ENCODE results near the gene KMT2A. TPM values are rescaled to one million over a fixed set of nuclear protein-coding genes. Genes with fewer than 3 reads are reported as not detected.
A peak's percentile ranks its signal among the peaks of the same experiment; 100 is the strongest.

Gene KMT2A
- total and polyA plus RNA-seq, 2 experiments from 2014 or later, result 34.3 to 72.2 TPM

DNA sequence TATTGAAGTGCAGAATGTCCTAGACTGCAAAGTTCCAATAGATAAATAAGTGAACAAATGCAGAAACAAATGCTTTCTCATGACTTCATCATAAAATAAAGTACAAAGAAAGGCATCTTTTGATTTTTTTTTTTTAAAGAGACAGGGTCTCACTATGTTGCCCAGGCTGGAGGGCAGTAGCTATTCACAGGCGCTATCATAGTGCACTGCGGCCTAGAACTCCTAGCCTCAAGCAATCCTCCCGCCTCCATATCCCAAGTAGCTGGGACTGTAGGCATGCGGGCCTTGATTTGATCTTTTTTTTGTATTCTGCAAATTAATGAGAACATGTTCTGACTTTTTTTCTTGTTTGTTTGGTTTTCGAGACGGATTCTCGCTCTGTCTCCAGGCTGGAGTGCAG, 138.3 kb downstream of the KMT2A start:
- Histone ChIP-seq H3K4me3 (no peak overlapping the region), H4K20me1 (replicated peaks; ENCODE audit: insufficient read depth) (peaks cover 47% of the 10 kb centered on the region), H3F3A (replicated peaks; ENCODE audit: low read depth) (peaks cover 2% of the 10 kb centered on the region; the same call in 1 of the 2 replicates)

More for the DNA sequence above, 138.3 kb downstream of the KMT2A start:
- Histone ChIP-seq H3K9me2 (ENCODE audit: insufficient read depth) (no peaks in the 10 kb centered on the region), H2AFZ (no peak overlapping the region), H3K79me2 (replicated peaks; ENCODE audit: insufficient read depth) (peaks cover 73% of the 10 kb centered on the region), H3K4me2 (no peak overlapping the region), H3K36me3 (ENCODE audit: insufficient read depth) (no peaks in the 10 kb centered on the region), H3K27me3 (ENCODE audit: insufficient read depth) (no peaks in the 10 kb centered on the region), H3K4me1 (ENCODE audit: insufficient read depth) (peaks cover 6% of the 10 kb centered on the region), H3K27ac (ENCODE audit: low read depth) (no peak overlapping the region)
- H3K36me3 Mint-ChIP-seq (ENCODE audit: low read depth), result no peaks in the 10 kb centered on the region
- no peak overlapping the region for H3K27ac Mint-ChIP-seq
- H3K27me3 Mint-ChIP-seq (ENCODE audit: insufficient read depth, low read depth, poor library complexity), result peaks cover 4% of the 10 kb centered on the region
- peak overlapping the region; percentile 6; the same call in 1 of the 3 replicates for H3K4me3 Mint-ChIP-seq
- no peak for DNase-seq (ENCODE audit: low spot score)
- no peak for ATAC-seq
- H3K4me1 Mint-ChIP-seq, result peaks cover 7% of the 10 kb centered on the region; the same call in 2 of the 3 replicates
- TF ChIP-seq NANOG (IDR thresholded peaks at IDR 0.05; ENCODE audit: borderline replicate concordance) (no peak), POLR2AphosphoS5 (IDR thresholded peaks at IDR 0.05; ENCODE audit: low read depth) (no peak), STAT1 (IDR thresholded peaks at IDR 0.05; ENCODE audit: unreplicated experiment) (no peak), EZH2phosphoT487 (IDR thresholded peaks at IDR 0.05; ENCODE audit: unreplicated experiment) (no peak), EZH2 (IDR thresholded peaks at IDR 0.05; ENCODE audit: low read depth, unreplicated experiment) (no peak), ZNF114 (CRISPR knock-in tag; IDR thresholded peaks at IDR 0.05) (no peak), CREB1 (CRISPR knock-in tag; IDR thresholded peaks at IDR 0.05; ENCODE audit: low read depth) (no peak), JUNB (IDR thresholded peaks at IDR 0.05; ENCODE audit: unreplicated experiment) (no peak), ZNF331 (CRISPR knock-in tag; IDR thresholded peaks at IDR 0.05; ENCODE audit: low read depth) (no peak)
- TF ChIP-seq, protein P1, sequence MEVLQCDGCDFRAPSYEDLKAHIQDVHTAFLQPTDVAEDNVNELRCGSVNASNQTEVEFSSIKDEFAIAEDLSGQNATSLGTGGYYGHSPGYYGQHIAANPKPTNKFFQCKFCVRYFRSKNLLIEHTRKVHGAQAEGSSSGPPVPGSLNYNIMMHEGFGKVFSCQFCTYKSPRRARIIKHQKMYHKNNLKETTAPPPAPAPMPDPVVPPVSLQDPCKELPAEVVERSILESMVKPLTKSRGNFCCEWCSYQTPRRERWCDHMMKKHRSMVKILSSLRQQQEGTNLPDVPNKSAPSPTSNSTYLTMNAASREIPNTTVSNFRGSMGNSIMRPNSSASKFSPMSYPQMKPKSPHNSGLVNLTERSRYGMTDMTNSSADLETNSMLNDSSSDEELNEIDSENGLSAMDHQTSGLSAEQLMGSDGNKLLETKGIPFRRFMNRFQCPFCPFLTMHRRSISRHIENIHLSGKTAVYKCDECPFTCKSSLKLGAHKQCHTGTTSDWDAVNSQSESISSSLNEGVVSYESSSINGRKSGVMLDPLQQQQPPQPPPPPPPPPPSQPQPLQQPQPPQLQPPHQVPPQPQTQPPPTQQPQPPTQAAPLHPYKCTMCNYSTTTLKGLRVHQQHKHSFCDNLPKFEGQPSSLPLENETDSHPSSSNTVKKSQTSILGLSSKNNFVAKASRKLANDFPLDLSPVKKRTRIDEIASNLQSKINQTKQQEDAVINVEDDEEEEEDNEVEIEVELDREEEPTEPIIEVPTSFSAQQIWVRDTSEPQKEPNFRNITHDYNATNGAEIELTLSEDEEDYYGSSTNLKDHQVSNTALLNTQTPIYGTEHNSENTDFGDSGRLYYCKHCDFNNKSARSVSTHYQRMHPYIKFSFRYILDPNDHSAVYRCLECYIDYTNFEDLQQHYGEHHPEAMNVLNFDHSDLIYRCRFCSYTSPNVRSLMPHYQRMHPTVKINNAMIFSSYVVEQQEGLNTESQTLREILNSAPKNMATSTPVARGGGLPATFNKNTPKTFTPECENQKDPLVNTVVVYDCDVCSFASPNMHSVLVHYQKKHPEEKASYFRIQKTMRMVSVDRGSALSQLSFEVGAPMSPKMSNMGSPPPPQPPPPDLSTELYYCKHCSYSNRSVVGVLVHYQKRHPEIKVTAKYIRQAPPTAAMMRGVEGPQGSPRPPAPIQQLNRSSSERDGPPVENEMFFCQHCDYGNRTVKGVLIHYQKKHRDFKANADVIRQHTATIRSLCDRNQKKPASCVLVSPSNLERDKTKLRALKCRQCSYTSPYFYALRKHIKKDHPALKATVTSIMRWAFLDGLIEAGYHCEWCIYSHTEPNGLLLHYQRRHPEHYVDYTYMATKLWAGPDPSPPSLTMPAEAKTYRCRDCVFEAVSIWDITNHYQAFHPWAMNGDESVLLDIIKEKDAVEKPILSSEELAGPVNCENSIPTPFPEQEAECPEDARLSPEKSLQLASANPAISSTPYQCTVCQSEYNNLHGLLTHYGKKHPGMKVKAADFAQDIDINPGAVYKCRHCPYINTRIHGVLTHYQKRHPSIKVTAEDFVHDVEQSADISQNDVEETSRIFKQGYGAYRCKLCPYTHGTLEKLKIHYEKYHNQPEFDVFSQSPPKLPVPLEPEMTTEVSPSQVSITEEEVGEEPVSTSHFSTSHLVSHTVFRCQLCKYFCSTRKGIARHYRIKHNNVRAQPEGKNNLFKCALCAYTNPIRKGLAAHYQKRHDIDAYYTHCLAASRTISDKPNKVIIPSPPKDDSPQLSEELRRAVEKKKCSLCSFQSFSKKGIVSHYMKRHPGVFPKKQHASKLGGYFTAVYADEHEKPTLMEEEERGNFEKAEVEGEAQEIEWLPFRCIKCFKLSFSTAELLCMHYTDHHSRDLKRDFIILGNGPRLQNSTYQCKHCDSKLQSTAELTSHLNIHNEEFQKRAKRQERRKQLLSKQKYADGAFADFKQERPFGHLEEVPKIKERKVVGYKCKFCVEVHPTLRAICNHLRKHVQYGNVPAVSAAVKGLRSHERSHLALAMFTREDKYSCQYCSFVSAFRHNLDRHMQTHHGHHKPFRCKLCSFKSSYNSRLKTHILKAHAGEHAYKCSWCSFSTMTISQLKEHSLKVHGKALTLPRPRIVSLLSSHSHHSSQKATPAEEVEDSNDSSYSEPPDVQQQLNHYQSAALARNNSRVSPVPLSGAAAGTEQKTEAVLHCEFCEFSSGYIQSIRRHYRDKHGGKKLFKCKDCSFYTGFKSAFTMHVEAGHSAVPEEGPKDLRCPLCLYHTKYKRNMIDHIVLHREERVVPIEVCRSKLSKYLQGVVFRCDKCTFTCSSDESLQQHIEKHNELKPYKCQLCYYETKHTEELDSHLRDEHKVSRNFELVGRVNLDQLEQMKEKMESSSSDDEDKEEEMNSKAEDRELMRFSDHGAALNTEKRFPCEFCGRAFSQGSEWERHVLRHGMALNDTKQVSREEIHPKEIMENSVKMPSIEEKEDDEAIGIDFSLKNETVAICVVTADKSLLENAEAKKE (CRISPR knock-in tag; IDR thresholded peaks at IDR 0.05), result no peak
- TF ChIP-seq, protein P2, sequence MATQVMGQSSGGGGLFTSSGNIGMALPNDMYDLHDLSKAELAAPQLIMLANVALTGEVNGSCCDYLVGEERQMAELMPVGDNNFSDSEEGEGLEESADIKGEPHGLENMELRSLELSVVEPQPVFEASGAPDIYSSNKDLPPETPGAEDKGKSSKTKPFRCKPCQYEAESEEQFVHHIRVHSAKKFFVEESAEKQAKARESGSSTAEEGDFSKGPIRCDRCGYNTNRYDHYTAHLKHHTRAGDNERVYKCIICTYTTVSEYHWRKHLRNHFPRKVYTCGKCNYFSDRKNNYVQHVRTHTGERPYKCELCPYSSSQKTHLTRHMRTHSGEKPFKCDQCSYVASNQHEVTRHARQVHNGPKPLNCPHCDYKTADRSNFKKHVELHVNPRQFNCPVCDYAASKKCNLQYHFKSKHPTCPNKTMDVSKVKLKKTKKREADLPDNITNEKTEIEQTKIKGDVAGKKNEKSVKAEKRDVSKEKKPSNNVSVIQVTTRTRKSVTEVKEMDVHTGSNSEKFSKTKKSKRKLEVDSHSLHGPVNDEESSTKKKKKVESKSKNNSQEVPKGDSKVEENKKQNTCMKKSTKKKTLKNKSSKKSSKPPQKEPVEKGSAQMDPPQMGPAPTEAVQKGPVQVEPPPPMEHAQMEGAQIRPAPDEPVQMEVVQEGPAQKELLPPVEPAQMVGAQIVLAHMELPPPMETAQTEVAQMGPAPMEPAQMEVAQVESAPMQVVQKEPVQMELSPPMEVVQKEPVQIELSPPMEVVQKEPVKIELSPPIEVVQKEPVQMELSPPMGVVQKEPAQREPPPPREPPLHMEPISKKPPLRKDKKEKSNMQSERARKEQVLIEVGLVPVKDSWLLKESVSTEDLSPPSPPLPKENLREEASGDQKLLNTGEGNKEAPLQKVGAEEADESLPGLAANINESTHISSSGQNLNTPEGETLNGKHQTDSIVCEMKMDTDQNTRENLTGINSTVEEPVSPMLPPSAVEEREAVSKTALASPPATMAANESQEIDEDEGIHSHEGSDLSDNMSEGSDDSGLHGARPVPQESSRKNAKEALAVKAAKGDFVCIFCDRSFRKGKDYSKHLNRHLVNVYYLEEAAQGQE (IDR thresholded peaks at IDR 0.05; ENCODE audit: unreplicated experiment), result no peak
- TF ChIP-seq, protein P3, sequence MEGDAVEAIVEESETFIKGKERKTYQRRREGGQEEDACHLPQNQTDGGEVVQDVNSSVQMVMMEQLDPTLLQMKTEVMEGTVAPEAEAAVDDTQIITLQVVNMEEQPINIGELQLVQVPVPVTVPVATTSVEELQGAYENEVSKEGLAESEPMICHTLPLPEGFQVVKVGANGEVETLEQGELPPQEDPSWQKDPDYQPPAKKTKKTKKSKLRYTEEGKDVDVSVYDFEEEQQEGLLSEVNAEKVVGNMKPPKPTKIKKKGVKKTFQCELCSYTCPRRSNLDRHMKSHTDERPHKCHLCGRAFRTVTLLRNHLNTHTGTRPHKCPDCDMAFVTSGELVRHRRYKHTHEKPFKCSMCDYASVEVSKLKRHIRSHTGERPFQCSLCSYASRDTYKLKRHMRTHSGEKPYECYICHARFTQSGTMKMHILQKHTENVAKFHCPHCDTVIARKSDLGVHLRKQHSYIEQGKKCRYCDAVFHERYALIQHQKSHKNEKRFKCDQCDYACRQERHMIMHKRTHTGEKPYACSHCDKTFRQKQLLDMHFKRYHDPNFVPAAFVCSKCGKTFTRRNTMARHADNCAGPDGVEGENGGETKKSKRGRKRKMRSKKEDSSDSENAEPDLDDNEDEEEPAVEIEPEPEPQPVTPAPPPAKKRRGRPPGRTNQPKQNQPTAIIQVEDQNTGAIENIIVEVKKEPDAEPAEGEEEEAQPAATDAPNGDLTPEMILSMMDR (conservative IDR thresholded peaks at IDR 0.05; ENCODE audit: low read depth in 2 of 2), result no peak
- TF ChIP-seq, protein P4, sequence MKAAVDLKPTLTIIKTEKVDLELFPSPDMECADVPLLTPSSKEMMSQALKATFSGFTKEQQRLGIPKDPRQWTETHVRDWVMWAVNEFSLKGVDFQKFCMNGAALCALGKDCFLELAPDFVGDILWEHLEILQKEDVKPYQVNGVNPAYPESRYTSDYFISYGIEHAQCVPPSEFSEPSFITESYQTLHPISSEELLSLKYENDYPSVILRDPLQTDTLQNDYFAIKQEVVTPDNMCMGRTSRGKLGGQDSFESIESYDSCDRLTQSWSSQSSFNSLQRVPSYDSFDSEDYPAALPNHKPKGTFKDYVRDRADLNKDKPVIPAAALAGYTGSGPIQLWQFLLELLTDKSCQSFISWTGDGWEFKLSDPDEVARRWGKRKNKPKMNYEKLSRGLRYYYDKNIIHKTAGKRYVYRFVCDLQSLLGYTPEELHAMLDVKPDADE (IDR thresholded peaks at IDR 0.05), result no peak
- H3K9me3 Mint-ChIP-seq, result no peaks in the 10 kb centered on the region
